H9 (cell line): ENCODE data around the gene BANP. TPM values are rescaled to one million over a fixed set of nuclear protein-coding genes. Genes with fewer than 3 reads are reported as not detected.

Source experiments
- DNase-seq: peaks from one replicate; pipeline ENCODE4 v3.0.0-alpha.2; 2017
- H2AFZ ChIP-seq: one replicate; pipeline ENCODE4 v1.6.1; 2013; ENCODE audit warnings: mild to moderate bottlenecking, low read length, control low read depth, moderate library complexity
- H2AK5ac ChIP-seq: 2 replicates; pipeline ENCODE4 v1.6.1; 2013; ENCODE audit warnings: low read length, control low read depth, mixed read lengths; ENCODE audit not compliant: insufficient read length
- H2BK120ac ChIP-seq: one replicate; pipeline ENCODE4 v1.6.1; 2013; ENCODE audit warnings: low read depth, mild to moderate bottlenecking, low read length, control low read depth, inconsistent platforms; ENCODE audit not compliant: poor library complexity, severe bottlenecking
- H2BK12ac ChIP-seq: 2 replicates; pipeline ENCODE4 v1.6.1; 2013; ENCODE audit warnings: low read length, control low read depth, mixed read lengths, low read depth; ENCODE audit not compliant: insufficient read length
- H2BK15ac ChIP-seq: 2 replicates; pipeline ENCODE4 v1.6.1; 2013; ENCODE audit warnings: low read depth, low read length, control low read depth
- H2BK20ac ChIP-seq: one replicate; pipeline ENCODE4 v1.6.1; 2013; ENCODE audit warnings: low read depth, mild to moderate bottlenecking, low read length, control low read depth, inconsistent platforms; ENCODE audit not compliant: poor library complexity, severe bottlenecking
- H2BK5ac ChIP-seq: 2 replicates; pipeline ENCODE4 v1.6.1; 2013; ENCODE audit warnings: low read length, control low read depth, mixed read lengths; ENCODE audit not compliant: insufficient read length
- H3K14ac ChIP-seq: 2 replicates; pipeline ENCODE4 v1.6.1; 2013; ENCODE audit warnings: low read length, control low read depth; ENCODE audit not compliant: insufficient read depth
- H3K18ac ChIP-seq: 2 replicates; pipeline ENCODE4 v1.6.1; 2013; ENCODE audit warnings: low read depth, mild to moderate bottlenecking, mixed read lengths, low read length, control low read depth; ENCODE audit not compliant: insufficient read length
- H3K23ac ChIP-seq: 2 replicates; pipeline ENCODE4 v1.6.1; 2013; ENCODE audit warnings: low read length, control low read depth, mixed read lengths, low read depth; ENCODE audit not compliant: insufficient read length
- H3K23me2 ChIP-seq: 2 replicates; pipeline ENCODE4 v1.6.1; 2013; ENCODE audit warnings: low read depth, mild to moderate bottlenecking, mixed read lengths, low read length, control low read depth; ENCODE audit not compliant: insufficient read length, poor library complexity, severe bottlenecking
- H3K27ac ChIP-seq: 2 replicates; pipeline ENCODE4 v1.5.1; 2013; ENCODE audit warnings: low read length, control low read depth, mixed read lengths, low read depth; ENCODE audit not compliant: insufficient read length
- H3K27me3 ChIP-seq: 2 replicates; pipeline ENCODE4 v1.6.1; 2013; ENCODE audit warnings: low read length, control low read depth, inconsistent platforms; ENCODE audit not compliant: insufficient read depth
- H3K4ac ChIP-seq: 2 replicates; pipeline ENCODE4 v1.6.1; 2013; ENCODE audit warnings: low read depth, mild to moderate bottlenecking, control low read depth, inconsistent platforms, low read length, moderate library complexity
- H3K4me1 ChIP-seq: 2 replicates; pipeline ENCODE4 v1.6.1; 2013; ENCODE audit warnings: low read length, control low read depth, inconsistent platforms; ENCODE audit not compliant: insufficient read depth
- H3K4me2 ChIP-seq: 2 replicates; pipeline ENCODE4 v1.6.1; 2013; ENCODE audit warnings: low read length, control low read depth, mixed read lengths; ENCODE audit not compliant: insufficient read length, insufficient read depth
- H3K56ac ChIP-seq: 2 replicates; pipeline ENCODE4 v1.6.1; 2013; ENCODE audit warnings: low read depth, mild to moderate bottlenecking, mixed read lengths, low read length, control low read depth; ENCODE audit not compliant: insufficient read length
- H3K79me1 ChIP-seq: 2 replicates; pipeline ENCODE4 v1.6.1; 2013; ENCODE audit warnings: low read depth, mild to moderate bottlenecking, moderate library complexity, low read length, control low read depth, inconsistent platforms; ENCODE audit not compliant: insufficient read depth, poor library complexity, severe bottlenecking
- H3K79me2 ChIP-seq: 2 replicates; pipeline ENCODE4 v1.6.1; 2013; ENCODE audit warnings: low read length, control low read depth, inconsistent platforms; ENCODE audit not compliant: insufficient read depth
- H3K9ac ChIP-seq: 2 replicates; pipeline ENCODE4 v1.6.1; 2013; ENCODE audit warnings: low read length, control low read depth, mixed read lengths; ENCODE audit not compliant: insufficient read length; ENCODE audit errors: extremely low read depth
- H3K9me3 ChIP-seq: one replicate; pipeline ENCODE4 v1.6.1; 2013; ENCODE audit warnings: low read depth, low read length, inconsistent platforms; ENCODE audit not compliant: control insufficient read depth
- H3T11ph ChIP-seq: one replicate; pipeline ENCODE4 v1.6.1; 2013; ENCODE audit warnings: mild to moderate bottlenecking, low read length, control low read depth, inconsistent platforms
- H4K20me1 ChIP-seq: one replicate; pipeline ENCODE4 v1.6.1; 2013; ENCODE audit not compliant: control insufficient read depth, insufficient read length, insufficient read depth
- H4K5ac ChIP-seq: 2 replicates; pipeline ENCODE4 v1.6.1; 2013; ENCODE audit warnings: low read depth, mild to moderate bottlenecking, mixed read lengths, low read length, control low read depth; ENCODE audit not compliant: insufficient read length
- H4K8ac ChIP-seq: replicated peaks from 2 replicates; pipeline ENCODE4 v1.6.1; 2013; ENCODE audit warnings: low read length, control low read depth, mixed read lengths, low read depth; ENCODE audit not compliant: insufficient read length
- H4K91ac ChIP-seq: 2 replicates; pipeline ENCODE4 v1.6.1; 2013; ENCODE audit warnings: low read depth, mild to moderate bottlenecking, moderate library complexity, mixed read lengths, low read length, control low read depth; ENCODE audit not compliant: insufficient read length
- H3K27ac Mint-ChIP-seq, 3 experiments: 2 replicates in 2 of 3; 3 replicates in 1 of 3; pipeline ENCODE4 v1.8.0; 2020 to 2021; ENCODE audit warnings: mixed read lengths in 3 of 3, mild to moderate bottlenecking in 1 of 3, moderate library complexity in 1 of 3
- H3K27me3 Mint-ChIP-seq: 2 replicates; pipeline ENCODE4 v1.8.0; 2021; ENCODE audit warnings: low read depth, mild to moderate bottlenecking, moderate library complexity, mixed read lengths
- H3K36me3 Mint-ChIP-seq, 3 experiments: 2 replicates in 2 of 3; 3 replicates in 1 of 3; pipeline ENCODE4 v1.8.0; 2020 to 2021; ENCODE audit warnings: low read depth in 3 of 3, mixed read lengths in 3 of 3; ENCODE audit not compliant: insufficient read depth in 1 of 3
- H3K4me1 Mint-ChIP-seq, 2 experiments: 2 replicates each; pipeline ENCODE4 v1.8.0; 2020; ENCODE audit warnings: mixed read lengths in 2 of 2
- H3K4me3 Mint-ChIP-seq, 2 experiments: 2 replicates in 1 of 2; 3 replicates in 1 of 2; pipeline ENCODE4 v1.8.0; 2020 to 2021; ENCODE audit warnings: mild to moderate bottlenecking in 2 of 2, mixed read lengths in 2 of 2, moderate library complexity in 1 of 2
- H3K9me3 Mint-ChIP-seq, 2 experiments: 2 replicates in 1 of 2; 3 replicates in 1 of 2; pipeline ENCODE4 v1.8.0; 2020; ENCODE audit warnings: mild to moderate bottlenecking in 2 of 2, mixed read lengths in 2 of 2, moderate library complexity in 1 of 2
- CTCF ChIP-seq: fragments of 200-600 bp; sonication (generic); conservative IDR thresholded peaks from 3 replicates; pipeline ENCODE4 v1.8.0; 2021; ENCODE audit warnings: antibody characterized with exemption, mild to moderate bottlenecking
- WGBS: extraction: QIAGEN DNeasy Blood & Tissue Kit; methylation state at CpG from one replicate; pipeline ENCODE4 v1.1.7; 2013; ENCODE audit warnings: missing lambda C conversion rate, low lambda C conversion rate, mixed read lengths; ENCODE audit not compliant: insufficient read length; ENCODE audit errors: extremely low coverage; 5-methylcytosine and 5-hydroxymethylcytosine counted together
- total RNA-seq: library from RNA; stranded (reverse); gene quantifications from 2 replicates; pipeline ENCODE4 v1.2.1, GENCODE V29; 2021

BANP gene
- total RNA-seq, 1 experiment from 2014 or later: 24.9 TPM

- H3K36me3 Mint-ChIP-seq: peaks cover 65 to 73% (median 67%) of the 10 kb centered on the region in 3 experiments
- Histone ChIP-seq H3K9ac (no peak overlapping the region), H4K20me1 (no peaks in the 10 kb centered on the region), H2BK12ac (no peak overlapping the region), H3K79me1 (no peaks in the 10 kb centered on the region), H3K9me3 (peaks cover 10% of the 10 kb centered on the region), H3K4me2 (no peak overlapping the region), H3K4me1 (peaks cover 4% of the 10 kb centered on the region; the same call in 1 of the 2 replicates), H4K5ac (no peak overlapping the region), H4K8ac (no peak overlapping the region), H3K14ac (no peak overlapping the region), H4K91ac (no peak overlapping the region), H3K79me2 (no peaks in the 10 kb centered on the region), H3K23me2 (no peaks in the 10 kb centered on the region), H3T11ph (no peak overlapping the region), H3K27me3 (no peaks in the 10 kb centered on the region), H3K56ac (no peak overlapping the region), H3K23ac (no peak overlapping the region), H3K27ac (peak overlapping the region; percentile 56), H2BK20ac (no peak overlapping the region), H2AFZ (no peak overlapping the region), H2BK120ac (no peak overlapping the region), H2BK5ac (no peak overlapping the region), H2BK15ac (no peak overlapping the region), H3K4ac (no peak overlapping the region), H3K18ac (no peak overlapping the region), H2AK5ac (no peak overlapping the region)
- peaks cover 36 to 39% of the 10 kb centered on the region in 2 experiments for H3K4me1 Mint-ChIP-seq
- WGBS: no CpG with 5 or more reads among the region's 7 CpGs
- DNase-seq: no peak
- H3K9me3 Mint-ChIP-seq: peaks cover 31 to 32% of the 10 kb centered on the region in 2 experiments
- H3K4me3 Mint-ChIP-seq: no peak overlapping the region
- no peaks in the 10 kb centered on the region for H3K27me3 Mint-ChIP-seq
- TF ChIP-seq CTCF: no peak
- H3K27ac Mint-ChIP-seq: peak overlapping the region; percentile 55 to 97 (median 63); a peak in 6 of 7 replicates
Observed at GRCh38 chr16:88009563-88010342, 58.5 kb downstream of the BANP start.
